Activated CD4-positive, alpha-beta memory T cell treated with anti-CD3 and anti-CD28 coated beads for 36 hours (primary cell): ENCODE results near the gene ATP6AP2. TPM values are rescaled to one million over a fixed set of nuclear protein-coding genes. Genes with fewer than 3 reads are reported as not detected.

Experiments used
- CTCF ChIA-PET: fragments of 350-600 bp; sonication (Branson Sonifier 250); formaldehyde crosslinking; loops from one replicate; lab custom pipeline; 2021; ENCODE audit warnings: antibody characterized with exemption, inconsistent platforms; lab: Charles Lee
- POLR2A ChIA-PET: fragments of 350-600 bp; sonication (Branson Sonifier 250); formaldehyde crosslinking; loops from one replicate; lab custom pipeline; 2021; ENCODE audit warnings: antibody characterized with exemption; lab: Charles Lee
- DNase-seq: peaks from one replicate; pipeline ENCODE4 v3.0.0-alpha.2; 2020
- H3K27ac Mint-ChIP-seq: one replicate; pipeline ENCODE4 v1.8.0; 2021; ENCODE audit warnings: mixed read lengths
- H3K27me3 Mint-ChIP-seq: one replicate; pipeline ENCODE4 v1.8.0; 2021; ENCODE audit warnings: mixed read lengths
- H3K36me3 Mint-ChIP-seq: one replicate; pipeline ENCODE4 v1.8.0; 2021; ENCODE audit warnings: mixed read lengths
- H3K4me1 Mint-ChIP-seq: one replicate; pipeline ENCODE4 v1.8.0; 2021; ENCODE audit warnings: low read depth, mixed read lengths
- H3K4me3 Mint-ChIP-seq: one replicate; pipeline ENCODE4 v1.8.0; 2021; ENCODE audit warnings: mild to moderate bottlenecking, mixed read lengths
- H3K9me3 Mint-ChIP-seq: one replicate; pipeline ENCODE4 v1.8.0; 2021; ENCODE audit warnings: mixed read lengths
- intact Hi-C: fragments of 100-400 bp; cut with micrococcal nuclease; formaldehyde crosslinking; loops from one replicate; pipeline ENCODE4 v1.15.1; 2023
- total RNA-seq, 2 experiments: library from RNA; stranded (reverse); gene quantifications; one replicate each; pipeline ENCODE4 v1.2.3, GENCODE V29; 2021

The ATP6AP2 gene
- total RNA-seq, result 10 to 100 TPM; 62.5 to 65.5 TPM

DNA sequence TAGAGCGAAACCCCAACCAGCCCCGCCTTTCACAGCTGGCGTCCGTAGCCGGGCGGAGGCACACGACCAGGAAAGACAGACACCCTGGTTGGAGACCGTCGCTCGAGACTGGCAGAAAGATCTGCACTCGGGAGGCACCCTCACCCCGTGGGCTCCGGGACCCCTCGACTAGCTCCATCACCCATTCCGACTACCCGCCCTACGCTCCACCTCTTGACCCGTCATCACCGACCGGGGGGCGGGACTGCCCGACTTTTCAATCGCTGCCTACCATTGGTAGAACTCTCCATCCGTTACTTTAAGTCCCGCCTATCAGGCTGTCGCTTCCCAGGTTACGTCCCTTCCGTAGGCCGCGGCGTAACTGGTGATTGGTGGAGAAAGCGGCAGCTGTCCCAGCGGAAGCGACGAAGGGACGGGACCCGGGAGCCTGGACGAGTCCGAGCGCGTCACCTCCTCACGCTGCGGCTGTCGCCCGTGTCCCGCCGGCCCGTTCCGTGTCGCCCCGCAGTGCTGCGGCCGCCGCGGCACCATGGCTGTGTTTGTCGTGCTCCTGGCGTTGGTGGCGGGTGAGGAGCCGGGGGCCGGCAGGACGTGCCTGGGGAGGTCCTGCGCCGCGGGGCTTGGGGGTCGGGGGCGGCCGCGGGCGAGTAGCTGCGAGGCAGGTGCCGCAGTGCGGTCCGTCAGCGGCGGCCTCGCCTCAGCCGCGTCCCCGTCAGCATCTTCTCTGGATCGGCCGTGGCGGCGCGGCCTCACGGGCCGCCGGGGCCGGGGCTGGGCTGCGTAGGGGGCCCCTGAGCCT is at the start of gene ATP6AP2:
ATP6AP2 (plus strand) TSS at position 434 of the 799 bp plus-strand sequence; CDS start at position 530, 96 bp downstream.
- H3K27me3 Mint-ChIP-seq, result no peaks in the 10 kb centered on the region
- no peaks in the 10 kb centered on the region for H3K36me3 Mint-ChIP-seq
- CTCF ChIA-PET, result interaction anchor here (1.0 to 1.4 kb wide), 3 partner anchors 9 to 37 kb away, joined by 3 to 5 read pairs (median 4); no protein-coding TSS in a partner anchor
- intact Hi-C loops, result loop anchor here (1.0 to 10.0 kb wide), 4 partner anchors 9 to 504 kb away; partner anchors contain the start of genes CXorf38, MED14 and USP9X
- peaks cover 20% of the 10 kb centered on the region for H3K4me1 Mint-ChIP-seq
- H3K27ac Mint-ChIP-seq, result peak within 1 kb of the TSS; percentile 87
- H3K9me3 Mint-ChIP-seq, result no peaks in the 10 kb centered on the region
- DNase-seq, result peak; percentile 94
- peak within 1 kb of the TSS; percentile 84 for H3K4me3 Mint-ChIP-seq
- POLR2A ChIA-PET, result interaction anchor here (0.6 to 1.7 kb wide), 4 partner anchors 16 to 753 kb away, joined by 3 to 4 read pairs (median 3); partner anchors contain the start of gene DDX3X

DNA sequence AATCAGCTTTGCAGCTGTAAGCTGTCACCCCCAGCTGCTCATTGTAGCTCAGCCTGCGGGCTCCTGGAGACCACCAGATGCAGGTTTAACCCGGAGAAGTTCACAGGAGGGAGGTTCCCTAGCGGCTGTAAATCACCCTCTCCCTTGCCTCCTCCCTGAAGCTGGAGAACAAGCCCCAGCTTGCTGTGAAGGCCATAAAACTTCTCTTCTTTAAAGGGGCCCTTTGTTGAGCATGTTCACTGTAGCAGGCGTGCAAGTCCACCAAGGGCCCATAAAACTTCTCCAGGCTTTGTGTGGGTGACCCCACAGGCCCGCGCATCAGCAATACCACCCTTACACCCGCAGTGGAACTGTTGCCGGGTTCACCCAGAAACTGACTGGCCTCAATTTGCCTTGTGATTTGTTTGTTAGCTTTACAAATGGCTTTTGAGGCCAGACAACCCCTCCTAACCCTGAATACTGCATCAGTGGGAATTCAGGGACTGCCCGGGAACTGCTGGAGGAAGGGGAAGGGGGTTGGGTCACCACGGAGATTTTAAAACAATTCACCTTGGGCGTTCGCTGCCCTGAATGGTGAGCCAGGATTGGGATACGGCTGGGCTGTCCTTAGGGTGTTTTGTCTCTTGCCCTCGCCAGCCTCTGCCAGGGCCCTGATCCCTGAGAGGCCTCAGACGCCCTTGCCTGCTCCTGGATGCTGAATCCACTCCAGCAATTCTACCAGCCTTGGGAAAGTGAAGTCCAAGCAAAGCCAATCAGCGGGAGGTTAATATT is 49.5 kb upstream of the ATP6AP2 start:
- no peaks in the 10 kb centered on the region for H3K27me3 Mint-ChIP-seq
- intact Hi-C loops, result no loop called here
- CTCF ChIA-PET, result no interaction called here
- H3K4me3 Mint-ChIP-seq, result no peak overlapping the region
- no peak for DNase-seq
- H3K27ac Mint-ChIP-seq, result no peak overlapping the region
- no peaks in the 10 kb centered on the region for H3K36me3 Mint-ChIP-seq
- H3K4me1 Mint-ChIP-seq, result no peaks in the 10 kb centered on the region
- POLR2A ChIA-PET, result interaction anchor here (0.6 kb wide), 1 partner anchor 10 kb away, joined by 4 read pairs; no protein-coding TSS in a partner anchor
- no peaks in the 10 kb centered on the region for H3K9me3 Mint-ChIP-seq

- Mint-ChIP-seq H3K9me3 (no peaks in the 10 kb centered on the region), H3K4me1 (peaks cover 18% of the 10 kb centered on the region), H3K27ac (no peak overlapping the region), H3K4me3 (no peak overlapping the region), H3K27me3 (peaks cover 2% of the 10 kb centered on the region), H3K36me3 (no peaks in the 10 kb centered on the region)
- DNase-seq, result no peak
- POLR2A ChIA-PET, result no interaction called here
- CTCF ChIA-PET, result no interaction called here
- intact Hi-C loops, result no loop called here
Observed at GRCh38 chrX:40537310-40537709, 43.5 kb upstream of the ATP6AP2 start.

DNA sequence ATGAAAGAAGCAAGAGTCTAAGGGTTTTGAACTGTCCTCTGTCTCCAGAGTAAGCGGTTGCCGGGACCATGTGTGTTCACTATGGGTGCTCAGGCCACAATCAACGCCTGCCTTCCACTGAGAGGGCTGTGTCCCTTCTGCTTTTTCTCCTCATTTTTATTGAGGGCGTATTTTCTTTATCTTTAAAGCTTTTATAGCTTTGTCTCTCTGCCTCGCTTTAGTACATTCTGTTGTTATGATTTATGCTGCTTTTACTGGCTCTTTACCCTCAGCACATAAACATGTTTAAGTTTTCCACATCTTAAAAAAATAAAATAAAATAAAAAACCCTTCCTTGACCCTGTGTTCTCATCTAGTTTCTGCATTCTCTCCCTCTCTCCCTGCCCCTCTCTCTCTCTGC is 42.4 kb upstream of the ATP6AP2 start:
- Mint-ChIP-seq H3K27ac (no peak overlapping the region), H3K4me3 (no peak overlapping the region), H3K4me1 (peaks cover 18% of the 10 kb centered on the region), H3K36me3 (no peaks in the 10 kb centered on the region), H3K9me3 (no peaks in the 10 kb centered on the region), H3K27me3 (peaks cover 2% of the 10 kb centered on the region)
- DNase-seq, result no peak
- ChIA-PET CTCF (interaction anchor here (0.8 to 1.6 kb wide), 3 partner anchors 14 to 256 kb away, joined by 3 to 6 read pairs (median 6); no protein-coding TSS in a partner anchor), POLR2A (no interaction called here)
- intact Hi-C loops, result no loop called here

DNA sequence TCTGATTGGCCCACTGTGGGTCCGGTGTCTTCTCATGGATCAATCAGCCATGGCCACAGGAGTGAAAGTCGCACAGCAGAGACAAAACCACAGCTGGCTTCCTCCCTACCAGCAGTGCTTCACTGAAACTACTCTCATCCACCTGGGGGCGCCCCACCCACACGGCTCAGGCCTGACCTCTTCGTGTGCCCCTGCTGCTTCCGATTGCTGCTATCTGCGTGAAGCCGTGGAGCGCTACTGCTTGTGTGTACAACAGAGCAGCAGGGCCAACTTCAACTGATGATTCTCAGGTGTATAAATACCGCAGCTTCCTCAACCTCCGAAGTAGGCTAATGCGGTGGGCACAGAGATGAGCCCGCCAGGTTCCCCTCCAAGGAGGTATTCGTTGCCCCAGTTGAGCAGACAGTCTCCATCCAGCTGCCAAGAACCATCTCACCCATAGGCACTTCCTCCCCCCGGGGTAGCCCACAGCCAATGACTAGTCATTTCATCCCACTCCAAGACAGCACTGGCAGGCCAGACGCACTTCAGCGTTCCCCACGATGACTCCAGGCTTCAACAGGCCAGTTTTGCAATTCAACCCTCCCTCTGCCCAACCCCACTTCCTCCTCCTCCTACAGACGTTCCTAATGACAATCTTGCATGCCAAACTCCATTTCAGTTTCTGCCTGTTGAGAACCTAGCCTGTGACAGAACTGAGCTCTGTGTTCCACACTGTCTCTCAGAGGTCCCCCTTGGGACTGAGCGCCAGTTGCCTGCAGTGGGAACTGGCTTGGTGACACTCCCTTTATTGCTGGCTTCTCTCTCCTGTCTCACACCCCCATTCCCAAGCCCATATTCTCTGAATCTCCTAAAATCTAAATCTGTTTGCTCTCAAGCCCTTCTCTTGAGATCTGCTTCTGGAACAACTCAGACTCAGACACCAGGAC is 41.3 kb upstream of the ATP6AP2 start:
- Mint-ChIP-seq H3K4me1 (peaks cover 22% of the 10 kb centered on the region), H3K9me3 (no peaks in the 10 kb centered on the region), H3K36me3 (no peaks in the 10 kb centered on the region), H3K27me3 (peaks cover 2% of the 10 kb centered on the region), H3K4me3 (no peak overlapping the region), H3K27ac (peak overlapping the region; percentile 36)
- peak; percentile 85 for DNase-seq
- intact Hi-C loops, result loop anchor here (1.0 to 10.0 kb wide), 3 partner anchors 108 to 715 kb away; partner anchors contain the start of gene CXorf38
- ChIA-PET CTCF (interaction anchor here (0.7 to 1.6 kb wide), 5 partner anchors 9 to 255 kb away, joined by 3 to 6 read pairs (median 3); no protein-coding TSS in a partner anchor), POLR2A (no interaction called here)

- no peak for DNase-seq
- ChIA-PET CTCF (no interaction called here), POLR2A (no interaction called here)
- no peak overlapping the region for H3K27ac Mint-ChIP-seq
- H3K4me3 Mint-ChIP-seq, result no peak overlapping the region
- H3K27me3 Mint-ChIP-seq, result peaks cover 2% of the 10 kb centered on the region
- intact Hi-C loops, result loop anchor here (10.0 kb wide), 1 partner anchor 713 kb away; no protein-coding TSS in a partner anchor
- H3K9me3 Mint-ChIP-seq, result no peaks in the 10 kb centered on the region
- H3K4me1 Mint-ChIP-seq, result peaks cover 22% of the 10 kb centered on the region
- no peaks in the 10 kb centered on the region for H3K36me3 Mint-ChIP-seq
Observed at GRCh38 chrX:40542208-40542607, 38.6 kb upstream of the ATP6AP2 start.

GRCh38 chrX:40542972-40543371 is 37.8 kb upstream of the ATP6AP2 start:
- POLR2A ChIA-PET, result no interaction called here
- CTCF ChIA-PET, result interaction anchor here (0.7 to 3.2 kb wide), 6 partner anchors 27 to 251 kb away, joined by 4 to 29 read pairs (median 8); no protein-coding TSS in a partner anchor

DNA sequence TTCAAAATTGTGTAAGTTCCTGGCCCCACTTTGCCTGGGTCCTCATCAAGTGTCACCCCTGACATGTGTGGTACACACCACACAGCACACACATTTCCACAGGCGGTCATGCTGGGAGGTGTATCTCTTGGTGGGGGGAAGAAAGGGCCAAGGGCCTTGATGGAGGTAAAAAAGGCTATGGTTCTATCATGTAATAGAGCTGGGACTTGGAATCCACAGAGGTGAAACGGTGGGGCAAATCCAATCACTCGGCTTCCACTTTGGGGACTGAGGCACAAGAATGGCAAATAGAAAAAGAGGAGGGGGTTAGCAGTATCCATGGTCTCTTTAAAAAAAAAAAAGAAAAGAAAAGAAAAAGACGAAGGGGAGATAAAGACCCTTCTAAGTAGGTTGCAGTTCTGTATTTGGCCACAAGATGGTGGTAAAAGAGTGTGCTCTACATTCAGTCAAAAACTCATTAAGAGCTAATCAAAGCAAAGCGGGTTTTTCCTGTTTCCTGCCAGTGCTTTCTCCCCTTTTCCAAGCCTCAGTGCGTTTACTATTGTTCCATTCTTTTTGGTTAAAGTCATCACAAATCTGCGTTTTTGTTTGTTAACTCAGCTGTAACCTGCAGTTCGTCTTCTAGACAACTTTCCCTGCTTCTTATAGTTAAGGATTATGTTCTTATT is 37.0 kb upstream of the ATP6AP2 start:
- Mint-ChIP-seq H3K27ac (no peak overlapping the region), H3K4me1 (peaks cover 19% of the 10 kb centered on the region), H3K27me3 (peaks cover 2% of the 10 kb centered on the region), H3K4me3 (no peak overlapping the region), H3K9me3 (no peaks in the 10 kb centered on the region), H3K36me3 (no peaks in the 10 kb centered on the region)
- intact Hi-C loops, result loop anchor here (2.0 to 10.0 kb wide), 3 partner anchors 101 to 711 kb away; no protein-coding TSS in a partner anchor
- DNase-seq, result no peak
- ChIA-PET POLR2A (no interaction called here), CTCF (interaction anchor here (0.6 to 3.2 kb wide), 26 partner anchors 9 to 1509 kb away, joined by 3 to 29 read pairs (median 4); partner anchors contain the start of gene ATP6AP2)

More at GRCh38 chrX:40542972-40543371, 37.8 kb upstream of the ATP6AP2 start:
- Mint-ChIP-seq H3K27me3 (peaks cover 2% of the 10 kb centered on the region), H3K4me3 (no peak overlapping the region), H3K9me3 (no peaks in the 10 kb centered on the region), H3K4me1 (peaks cover 22% of the 10 kb centered on the region), H3K36me3 (no peaks in the 10 kb centered on the region), H3K27ac (no peak overlapping the region)
- no peak for DNase-seq
- intact Hi-C loops, result loop anchor here (10.0 kb wide), 1 partner anchor 712 kb away; no protein-coding TSS in a partner anchor

DNA sequence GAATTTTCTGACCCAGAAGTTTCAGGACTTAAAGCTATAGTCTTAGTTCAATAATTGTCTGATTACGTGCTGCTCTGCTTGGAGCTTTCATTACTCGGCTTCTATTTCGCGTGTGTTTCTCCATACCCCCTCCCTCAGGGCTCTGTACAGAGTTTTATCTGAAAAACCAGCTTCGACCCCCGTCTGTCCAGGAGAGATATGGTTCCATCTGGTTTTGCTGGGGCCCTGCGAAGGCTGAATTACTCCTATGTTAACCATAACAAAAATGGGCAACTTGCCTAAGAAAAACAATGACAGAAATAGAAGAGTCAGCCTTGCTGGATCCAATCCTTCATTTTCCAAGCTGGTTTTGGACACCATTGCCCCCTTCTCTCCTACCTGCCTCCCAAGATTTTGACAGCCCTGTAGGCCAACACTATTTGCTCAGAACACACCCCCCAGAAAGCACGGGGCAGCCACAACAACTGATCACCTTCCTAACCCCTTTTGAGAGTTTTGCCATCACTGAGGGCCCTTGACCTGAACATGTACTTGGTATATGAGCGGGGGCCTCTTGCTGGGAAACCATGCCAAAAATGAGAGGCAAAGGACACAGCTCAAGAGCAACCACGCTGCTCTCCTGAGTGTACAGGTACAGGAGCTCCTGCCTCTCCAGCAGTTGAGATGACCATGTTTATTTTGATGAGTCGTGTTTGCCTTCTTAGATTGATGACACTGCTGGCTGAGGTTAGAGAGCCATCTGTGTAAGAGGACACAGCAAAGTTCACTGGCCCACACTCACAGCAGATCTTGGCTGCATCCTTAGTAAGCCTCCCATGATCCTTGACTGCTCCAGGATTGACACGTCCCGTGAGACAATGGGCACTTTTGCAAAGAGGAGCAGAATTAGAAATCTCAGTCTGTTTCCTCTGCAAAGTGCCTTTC is 36.2 kb upstream of the ATP6AP2 start:
- no peak for DNase-seq
- no peak overlapping the region for H3K27ac Mint-ChIP-seq
- intact Hi-C loops, result loop anchor here (2.0 to 10.0 kb wide), 3 partner anchors 100 to 710 kb away; no protein-coding TSS in a partner anchor
- no peaks in the 10 kb centered on the region for H3K27me3 Mint-ChIP-seq
- H3K36me3 Mint-ChIP-seq, result no peaks in the 10 kb centered on the region
- POLR2A ChIA-PET, result no interaction called here
- H3K4me1 Mint-ChIP-seq, result peaks cover 11% of the 10 kb centered on the region
- H3K9me3 Mint-ChIP-seq, result no peaks in the 10 kb centered on the region
- H3K4me3 Mint-ChIP-seq, result no peak overlapping the region
- CTCF ChIA-PET, result interaction anchor here (0.6 to 3.2 kb wide), 25 partner anchors 10 to 1510 kb away, joined by 3 to 29 read pairs (median 5); partner anchors contain the start of gene ATP6AP2

- Mint-ChIP-seq H3K9me3 (no peaks in the 10 kb centered on the region), H3K27ac (no peak overlapping the region), H3K27me3 (no peaks in the 10 kb centered on the region), H3K36me3 (no peaks in the 10 kb centered on the region), H3K4me3 (no peak overlapping the region), H3K4me1 (peaks cover 4% of the 10 kb centered on the region)
- ChIA-PET POLR2A (no interaction called here), CTCF (no interaction called here)
- DNase-seq, result no peak
- intact Hi-C loops, result loop anchor here (10.0 kb wide), 1 partner anchor 708 kb away; no protein-coding TSS in a partner anchor
Observed at GRCh38 chrX:40546870-40547269, 33.9 kb upstream of the ATP6AP2 start.
